RWPE1 (cell line): Measurements from ENCODE around the gene KXD1.

Source experiments
- CTCF ChIA-PET: fragments of 350-600 bp; sonication (Branson Sonifier 250); formaldehyde crosslinking; extraction: SDS; loops from one replicate; lab custom pipeline; 2021; lab: Yijun Ruan, JAX
- POLR2A ChIA-PET: fragments of 400-600 bp; formaldehyde crosslinking; extraction: SDS; loops from one replicate; lab custom pipeline; 2020; ENCODE audit warnings: antibody characterized with exemption; ENCODE audit not compliant: low non-redundant PET; lab: Yijun Ruan, JAX
- DNase-seq: peaks from one replicate; pipeline ENCODE4 v3.0.0; 2012; ENCODE audit warnings: low spot score
- H3K27ac ChIP-seq: fragments of 450-650 bp; 2 replicates; pipeline ENCODE4 v1.5.1; 2017
- CTCF ChIP-seq: fragments of 450-650 bp; conservative IDR thresholded peaks from 2 replicates; pipeline ENCODE4 v1.5.1; 2017; ENCODE audit warnings: low read depth, mild to moderate bottlenecking

The KXD1 gene

GRCh38 chr19:18515959-18516358, 41.7 kb upstream of the KXD1 start:
- TF ChIP-seq CTCF: no peak
- CTCF ChIA-PET: interaction anchor here (0.6 kb wide), 2 partner anchors 50 to 139 kb away, joined by 3 read pairs; no protein-coding TSS in a partner anchor
- H3K27ac ChIP-seq: peak overlapping the region; percentile 71
- no peak for DNase-seq
- POLR2A ChIA-PET: no interaction called here

GRCh38 chr19:18517606-18518005, 40.1 kb upstream of the KXD1 start:
- peak overlapping the region; percentile 71 for H3K27ac ChIP-seq
- DNase-seq: no peak
- TF ChIP-seq CTCF: no peak
- CTCF ChIA-PET: interaction anchor here (0.6 to 0.7 kb wide), 2 partner anchors 59 to 155 kb away, joined by 3 to 7 read pairs; no protein-coding TSS in a partner anchor
- POLR2A ChIA-PET: no interaction called here

GRCh38 chr19:18518639-18519038, 39.0 kb upstream of the KXD1 start:
- CTCF ChIA-PET: interaction anchor here (1.5 kb wide), 1 partner anchor 8 kb away, joined by 5 read pairs; no protein-coding TSS in a partner anchor
- no peak for DNase-seq
- H3K27ac ChIP-seq: peak overlapping the region; percentile 97
- POLR2A ChIA-PET: interaction anchor here (0.8 kb wide), 1 partner anchor 338 kb away, joined by 6 read pairs; no protein-coding TSS in a partner anchor
- TF ChIP-seq CTCF: no peak

GRCh38 chr19:18519962-18520847, 37.5 kb upstream of the KXD1 start:
- CTCF ChIA-PET: interaction anchor here (0.5 to 2.9 kb wide), 20 partner anchors 10 to 509 kb away, joined by 3 to 10 read pairs (median 5); partner anchors contain the start of genes REX1BD and UBA52
- POLR2A ChIA-PET: no interaction called here
- peak; percentile 95 for TF ChIP-seq CTCF

GRCh38 chr19:18520848-18521691, 36.6 kb upstream of the KXD1 start:
- DNase-seq: no peak
- CTCF ChIA-PET: interaction anchor here (0.7 to 2.9 kb wide), 13 partner anchors 12 to 70 kb away, joined by 3 to 10 read pairs (median 5); partner anchors contain the start of gene REX1BD
- no peak for TF ChIP-seq CTCF
- POLR2A ChIA-PET: interaction anchor here (0.7 kb wide), 1 partner anchor 50 kb away, joined by 3 read pairs; the partner anchor contains the start of gene UBA52
- peak overlapping the region; percentile 97 for H3K27ac ChIP-seq

More at GRCh38 chr19:18519962-18520847, 37.5 kb upstream of the KXD1 start:
- DNase-seq: peak; percentile 80
- peak overlapping the region; percentile 97 for H3K27ac ChIP-seq

GRCh38 chr19:18521692-18522123, 36.0 kb upstream of the KXD1 start, which contains the start of gene ELL:
Gene ELL (minus strand): TSS chr19:18522070. CDS start chr19:18522055, 15 bp downstream.
- no peak for DNase-seq
- POLR2A ChIA-PET: interaction anchor here (0.5 kb wide), 1 partner anchor 68 kb away, joined by 4 read pairs; no protein-coding TSS in a partner anchor
- TF ChIP-seq CTCF: no peak
- peak within 1 kb of the TSS; percentile 97 for H3K27ac ChIP-seq
- CTCF ChIA-PET: interaction anchor here (0.9 to 2.9 kb wide), 3 partner anchors 13 to 71 kb away, joined by 4 to 10 read pairs (median 4); no protein-coding TSS in a partner anchor
